ENCODE measurements around the gene TSEN2. TPM values are rescaled to one million over a fixed set of nuclear protein-coding genes. Genes with fewer than 3 reads are reported as not detected.
A peak's percentile ranks its signal among the peaks of the same experiment; 100 is the strongest.
"Not testable (repeated sequence)": the region's sequence is repeated elsewhere in the genome, so short reads cannot be mapped to it uniquely, and the experiment has no call there.

TSEN2 gene
- total RNA-seq: 11.1 TPM
- long read RNA-seq, partial matches to known transcripts: 2 of 11 reads
- long read RNA-seq, other reads (novel, unspliced or antisense): 9 of 11 reads

DNA sequence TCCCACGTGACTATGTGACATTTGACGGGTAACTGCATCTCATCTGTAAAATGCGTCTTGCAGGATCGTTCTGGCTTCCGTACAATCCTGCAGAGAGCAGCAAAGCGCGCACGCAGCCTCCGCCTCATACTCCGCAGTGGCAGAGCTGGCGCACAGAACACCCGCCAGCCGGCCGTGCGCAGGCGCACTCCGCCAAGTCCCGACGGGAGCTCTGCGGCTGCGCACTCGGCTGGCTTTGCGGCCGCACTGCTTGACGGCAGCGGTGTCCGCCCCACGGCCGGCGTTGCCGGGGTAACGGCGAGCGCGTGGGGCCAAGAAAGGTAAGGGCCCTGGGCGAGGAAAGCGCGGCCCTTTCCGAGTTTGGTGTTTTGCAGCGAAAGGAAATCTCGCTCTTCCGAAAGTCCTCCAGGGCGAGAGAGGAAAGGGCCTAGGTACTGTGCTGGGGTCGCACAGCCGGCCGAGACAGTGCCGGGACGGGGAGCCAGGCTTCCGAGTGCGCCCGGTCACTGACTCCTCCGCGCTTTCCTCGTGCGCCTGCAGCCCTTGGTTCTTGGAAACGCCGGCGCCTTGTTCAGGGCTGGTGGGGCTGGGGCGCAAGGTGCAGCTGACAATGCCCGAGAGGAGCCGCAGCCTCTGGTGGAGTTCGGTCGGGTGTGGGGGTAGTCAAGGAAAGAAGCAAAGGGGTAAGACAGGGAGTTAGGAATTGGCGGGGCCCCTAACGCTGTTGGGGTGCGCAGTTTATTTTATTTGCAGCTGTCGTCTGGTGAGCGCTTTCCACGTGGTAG lies at the start of gene TSEN2:
TSS of gene TSEN2 (plus strand) at position 283 of the 785 bp plus-strand sequence. CDS start 5,321 bp downstream, outside the sequence.
- peak; percentile 97 for DNase-seq (ENCODE audit: low spot score)
- intact Hi-C loops (cut with DNase I): loop anchor here (5.0 kb wide), 5 partner anchors 73 to 307 kb away; partner anchors contain the start of genes MKRN2, PPARG and RAF1

DNA sequence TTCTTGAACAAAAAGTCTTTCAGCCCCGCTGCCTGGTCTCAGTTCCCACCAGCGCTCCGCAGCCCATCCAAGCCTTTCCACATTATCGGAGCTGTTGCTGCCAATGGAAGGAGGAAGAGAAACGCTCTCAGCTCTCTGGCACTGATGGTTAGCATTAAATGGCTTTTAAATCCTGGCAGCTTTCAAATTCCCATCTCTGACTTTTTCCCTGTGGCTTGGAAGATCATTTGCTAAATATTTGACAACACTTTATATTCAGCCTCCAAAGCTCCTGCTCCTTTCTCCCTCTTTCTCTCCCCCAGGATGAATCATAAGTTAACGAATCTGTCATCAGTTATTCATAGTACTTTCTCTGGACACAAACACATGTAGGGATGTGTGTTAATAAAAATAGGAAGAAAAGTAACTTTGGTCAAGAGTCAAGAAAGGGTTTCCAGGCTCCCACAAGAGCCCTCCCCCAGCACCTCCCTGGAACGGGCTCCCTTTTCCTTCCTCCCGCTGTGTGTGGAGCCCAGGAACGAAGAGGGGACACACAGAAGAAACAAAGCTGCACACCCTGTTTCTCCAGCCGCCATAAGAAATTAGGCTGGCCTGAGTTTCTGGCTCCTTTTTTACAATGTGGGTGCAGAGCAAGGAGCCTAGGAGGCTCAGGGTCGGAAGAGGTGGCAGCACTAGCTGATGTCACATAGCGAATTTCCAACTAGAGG lies 47.6 kb upstream of the TSEN2 start:
- DNase-seq (ENCODE audit: low spot score): no peak
- intact Hi-C loops (cut with DNase I): no loop called here

DNA sequence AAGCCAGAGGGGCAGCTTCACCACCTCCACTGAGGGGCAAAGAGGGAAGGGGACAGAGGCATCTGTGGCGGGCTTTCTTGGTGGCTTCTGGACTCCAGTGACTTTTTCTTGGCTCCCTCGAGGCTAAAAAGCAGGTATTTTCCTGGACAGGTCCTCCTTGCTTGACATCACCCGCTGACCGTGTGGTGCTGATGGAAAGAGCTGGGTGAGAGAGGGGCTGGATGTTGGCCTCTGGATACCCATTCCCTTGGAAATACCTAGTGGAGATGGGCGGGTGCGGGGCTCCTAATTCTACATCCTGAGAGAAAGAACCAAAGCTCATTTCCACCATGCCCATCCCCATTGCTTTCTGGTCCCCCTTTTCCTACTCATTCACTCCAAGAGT lies 47.1 kb upstream of the TSEN2 start:
- no peak for DNase-seq (ENCODE audit: low spot score)
- intact Hi-C loops (cut with DNase I): no loop called here

DNA sequence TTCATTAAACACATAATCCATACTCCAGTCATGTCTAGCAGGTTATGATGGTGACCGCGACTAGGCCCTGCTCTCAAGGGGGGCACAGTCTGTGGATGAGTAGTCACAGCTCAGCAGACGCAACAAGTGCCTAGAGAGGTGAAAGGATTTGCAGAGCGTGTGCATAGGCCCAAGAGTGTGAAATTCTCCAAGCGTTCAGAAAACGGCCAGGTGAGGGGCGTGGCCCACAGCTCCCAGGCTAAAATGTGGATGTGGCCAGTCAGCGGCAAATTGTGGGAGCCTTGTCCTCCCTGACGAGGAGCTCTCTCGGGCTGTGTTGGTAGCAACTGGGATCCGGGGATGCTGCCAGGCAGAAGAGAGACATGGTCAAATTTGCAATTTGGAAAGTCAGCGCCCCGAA lies 46.4 kb upstream of the TSEN2 start:
- intact Hi-C loops (cut with DNase I): no loop called here
- DNase-seq (ENCODE audit: low spot score): no peak

DNA sequence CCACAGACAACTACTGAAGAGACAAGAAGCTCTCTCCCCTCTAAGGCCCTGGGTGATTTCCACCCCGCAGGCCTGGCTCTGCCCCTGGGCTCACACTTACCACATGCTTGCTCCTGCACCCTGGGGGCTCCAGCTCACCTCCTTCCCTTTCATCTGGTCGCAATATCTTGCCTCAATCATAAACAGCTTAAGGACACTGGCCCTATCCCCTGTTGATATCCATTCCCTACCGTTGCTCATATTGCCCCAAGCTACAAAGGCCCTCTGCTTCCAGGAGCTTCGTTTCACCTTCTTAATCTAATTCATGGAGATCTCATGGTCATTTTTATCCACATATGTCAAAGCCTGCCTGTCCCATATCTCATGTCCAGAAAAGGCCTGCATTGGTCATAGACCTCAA lies 46.0 kb upstream of the TSEN2 start:
- DNase-seq (ENCODE audit: low spot score): no peak
- intact Hi-C loops (cut with DNase I): no loop called here

DNA sequence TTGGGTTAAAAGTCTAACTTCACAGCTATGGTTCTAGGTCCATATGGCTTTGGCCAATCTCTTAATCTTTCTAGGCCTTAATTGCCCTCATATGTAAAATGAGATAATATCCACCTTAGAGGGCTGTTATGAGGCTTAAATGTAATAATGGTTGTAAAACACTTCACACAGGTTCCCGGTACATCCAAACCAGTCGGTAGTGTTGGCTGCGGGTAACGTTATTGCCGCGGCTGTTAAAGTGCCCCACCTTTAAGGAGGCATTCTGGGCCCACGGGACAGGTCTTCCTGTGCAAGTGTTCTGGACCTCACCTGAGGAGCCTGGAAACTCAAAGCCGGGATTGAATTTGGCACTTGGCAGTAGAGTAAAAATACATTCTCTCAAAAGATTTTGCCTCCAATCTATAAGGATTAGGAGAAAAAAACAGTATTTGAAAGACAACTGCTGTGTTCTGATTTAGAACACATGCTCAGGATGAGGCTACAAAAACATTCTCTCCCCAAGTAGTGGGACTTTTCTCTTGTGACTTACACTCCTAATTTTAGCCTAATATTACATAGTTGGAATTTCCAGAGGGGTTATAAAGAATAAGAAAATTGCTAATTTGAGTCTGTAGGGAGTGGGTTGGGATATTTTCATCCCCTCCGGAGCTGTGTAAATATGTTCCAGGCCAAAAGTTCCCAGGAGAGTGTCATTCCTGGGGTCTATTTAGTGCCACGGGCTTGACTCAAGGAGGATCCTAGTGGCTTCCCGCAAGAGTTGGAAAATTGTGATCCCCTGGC lies 44.9 kb upstream of the TSEN2 start:
- intact Hi-C loops (cut with DNase I): no loop called here
- DNase-seq (ENCODE audit: low spot score): no peak

DNA sequence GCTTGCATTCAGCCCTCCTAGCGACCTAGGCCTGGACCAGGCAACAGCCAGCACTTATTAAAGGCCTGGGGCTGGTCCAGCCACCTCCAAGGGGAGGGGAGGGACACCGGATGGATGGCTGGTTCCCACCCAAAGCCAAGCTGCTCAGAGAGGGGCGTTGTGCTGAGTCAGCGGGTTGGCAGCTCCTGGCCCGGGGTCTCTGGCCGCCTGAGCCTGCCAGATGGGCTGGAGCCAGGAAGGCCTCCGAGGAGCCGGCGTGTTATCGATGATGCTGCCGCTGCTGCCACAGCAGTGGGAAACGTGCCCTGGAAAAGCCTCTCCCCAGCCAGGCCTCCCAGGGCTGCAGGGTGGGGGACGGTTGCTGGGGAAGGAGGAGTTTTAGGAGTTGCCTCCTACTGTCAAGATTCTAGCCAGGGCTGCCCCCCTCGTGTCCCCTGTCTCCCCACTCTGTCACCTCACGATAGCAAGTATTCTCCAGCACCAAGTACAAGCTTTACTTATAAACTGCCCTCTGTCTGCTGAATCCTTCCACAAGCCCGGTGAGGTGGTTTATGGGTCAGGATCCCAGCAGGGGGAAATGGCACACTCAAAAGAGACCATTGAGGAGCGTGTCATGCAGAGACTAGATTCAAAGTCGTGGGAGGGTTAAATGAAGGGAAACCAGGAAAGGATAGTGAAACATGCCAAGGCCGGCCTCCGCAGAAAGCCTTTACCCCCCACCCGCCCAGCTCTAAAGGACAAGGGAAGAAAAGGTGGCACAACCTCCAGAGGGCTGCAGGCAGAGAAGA lies 43.2 kb upstream of the TSEN2 start:
- intact Hi-C loops (cut with DNase I): no loop called here

DNA sequence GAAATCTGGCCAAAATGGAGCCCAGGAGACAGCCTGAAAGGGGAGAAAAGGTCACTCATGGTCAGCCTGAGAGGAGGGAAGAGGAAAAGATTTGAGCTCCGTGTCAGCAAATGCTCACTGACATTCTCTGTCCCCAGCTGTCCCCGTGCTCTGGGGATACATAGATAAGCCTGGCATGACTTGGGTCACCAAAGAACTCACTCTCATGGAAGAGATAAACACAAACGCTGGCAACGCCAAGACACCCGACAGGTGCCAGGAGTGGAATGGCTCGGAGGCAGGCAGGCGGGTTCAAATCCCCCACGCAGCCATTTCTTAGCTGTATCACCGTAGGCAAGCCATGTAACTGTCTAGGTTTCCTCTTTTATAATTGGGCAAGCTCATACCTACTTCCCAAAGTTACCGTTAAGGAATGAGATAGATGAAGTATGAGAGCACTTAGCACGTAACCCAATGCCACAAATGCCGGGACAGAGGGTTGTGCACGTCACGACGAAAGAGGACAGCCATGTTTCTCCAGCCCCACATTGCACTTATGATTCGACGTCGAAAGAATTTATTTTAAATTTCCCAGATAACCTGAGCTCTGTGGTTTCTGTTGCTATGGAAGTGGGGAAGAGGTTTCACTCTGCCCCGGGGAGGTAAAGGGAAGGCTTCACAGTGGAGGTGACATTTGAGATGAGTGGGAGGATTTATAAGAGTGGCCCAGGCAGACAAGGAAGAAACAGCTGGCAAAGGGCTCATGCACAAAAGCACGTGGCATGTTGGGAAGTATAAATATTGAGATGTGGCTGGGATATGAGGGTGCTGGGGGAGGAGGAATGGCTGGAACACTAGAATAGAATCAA lies 41.4 kb upstream of the TSEN2 start:
- DNase-seq (ENCODE audit: low spot score): no peak
- intact Hi-C loops (cut with DNase I): no loop called here

More for the DNA sequence above, 43.2 kb upstream of the TSEN2 start:
- DNase-seq (ENCODE audit: low spot score): no peak

DNA sequence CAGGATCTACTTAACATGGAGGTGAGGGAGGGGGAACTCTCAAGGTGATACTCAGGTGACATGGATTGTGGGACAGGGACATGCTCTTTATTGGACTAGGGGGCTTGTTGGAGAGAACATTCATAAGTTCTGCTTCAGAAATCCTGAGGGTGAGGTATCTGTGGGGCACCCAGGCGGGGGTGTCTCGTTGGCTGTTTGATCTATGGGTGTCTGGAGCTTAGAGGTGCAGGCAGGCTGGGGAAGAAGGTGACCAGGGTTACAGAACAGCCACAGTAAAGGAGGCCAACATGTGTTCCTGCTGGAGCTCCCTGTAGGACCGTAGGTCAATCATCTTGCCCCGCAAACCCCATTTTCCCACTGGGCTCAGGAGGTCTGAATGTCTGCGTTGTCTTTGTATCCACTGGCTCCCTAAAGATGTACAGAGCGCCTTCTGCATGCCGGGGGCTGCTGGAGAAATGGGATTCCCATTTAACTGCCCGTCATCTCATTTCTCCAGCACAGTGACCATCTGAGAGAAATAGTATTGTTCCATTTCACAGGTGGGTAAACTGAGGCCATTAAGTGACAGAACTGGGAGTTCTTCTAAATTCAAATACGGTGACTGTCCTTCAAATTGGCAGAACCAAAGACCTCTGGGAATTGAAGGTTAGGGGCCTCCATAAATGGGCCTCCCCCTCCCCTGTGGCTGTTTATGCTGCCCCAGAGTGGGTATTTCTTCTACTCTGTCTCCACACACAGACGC lies 40.3 kb upstream of the TSEN2 start:
- intact Hi-C loops (cut with DNase I): no loop called here
- DNase-seq (ENCODE audit: low spot score): no peak

DNA sequence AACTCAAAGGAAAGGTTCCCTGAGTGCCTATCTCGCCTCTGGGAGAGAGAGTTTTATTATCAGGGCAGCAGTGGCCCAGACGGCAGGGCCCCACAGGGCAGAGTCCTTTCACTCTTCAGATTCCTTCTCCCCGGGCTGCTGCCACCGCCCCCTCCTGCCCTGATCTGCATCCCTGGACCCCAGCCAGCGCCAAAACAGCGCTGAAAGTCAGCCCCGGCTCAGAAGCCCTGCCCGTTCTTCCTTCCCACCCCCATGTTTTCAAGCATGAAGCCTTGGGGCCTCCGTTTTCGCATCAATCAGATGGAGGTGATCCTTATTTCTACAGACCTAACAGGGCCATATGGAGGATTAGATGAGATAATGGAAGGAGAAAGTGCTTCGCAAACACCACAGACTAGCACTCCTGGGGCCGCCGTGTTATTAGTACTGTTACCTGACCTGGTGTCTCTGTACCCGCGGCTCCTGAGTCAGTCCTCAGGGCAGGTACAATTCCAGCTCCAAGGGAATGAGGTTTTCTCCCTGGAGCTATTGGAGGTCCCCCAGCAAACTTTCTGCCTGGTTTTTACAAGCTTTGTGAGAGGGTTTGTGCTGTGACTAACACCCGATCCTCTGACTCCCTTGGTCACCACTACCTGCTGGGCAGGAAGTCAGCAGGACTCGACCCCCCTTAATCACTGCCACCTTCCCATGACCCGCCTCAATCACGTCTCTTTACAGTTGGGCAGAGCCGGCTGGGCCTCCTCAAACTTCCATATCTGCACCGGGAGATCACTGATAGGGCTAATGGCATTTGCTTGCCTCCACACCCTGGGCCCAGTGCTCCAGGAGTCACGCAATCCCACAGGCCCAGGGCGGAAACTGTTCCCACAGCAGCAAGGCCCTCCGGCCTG lies 39.5 kb upstream of the TSEN2 start:
- no peak for DNase-seq (ENCODE audit: low spot score)
- intact Hi-C loops (cut with DNase I): no loop called here

DNA sequence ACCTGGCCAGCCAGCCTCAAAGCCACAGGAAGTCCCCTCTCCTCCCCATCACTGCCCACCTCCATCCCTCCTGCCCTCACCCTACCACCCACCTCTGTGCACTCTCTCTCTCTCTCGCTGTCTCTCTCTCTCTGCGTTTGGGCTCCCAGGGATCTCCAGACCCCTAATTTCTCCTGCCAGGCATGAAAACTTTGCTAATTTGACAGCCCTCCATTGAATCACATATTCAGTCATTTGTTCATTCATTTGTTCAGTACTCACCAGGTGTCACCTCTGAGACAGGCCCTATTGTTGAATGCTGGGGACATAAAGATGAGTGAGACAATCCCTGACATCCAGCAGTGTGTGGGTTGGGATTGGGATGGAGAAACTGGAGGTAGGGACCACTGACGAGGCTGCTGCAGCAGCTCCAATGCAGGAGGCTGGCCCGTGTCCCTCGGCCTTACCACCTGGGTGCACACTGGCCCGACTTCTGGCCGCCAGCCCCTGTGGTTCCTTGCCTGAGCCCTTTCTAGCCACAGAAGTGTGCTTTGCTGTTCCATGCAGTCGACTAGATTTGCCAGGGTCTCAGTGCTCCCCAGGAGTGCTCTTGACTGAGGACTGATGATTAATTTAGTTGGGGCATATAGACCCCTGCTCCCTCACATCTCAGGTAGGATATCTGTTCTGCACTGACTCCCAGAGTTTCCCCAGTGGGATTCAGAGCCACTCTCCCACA lies 38.6 kb upstream of the TSEN2 start:
- intact Hi-C loops (cut with DNase I): no loop called here
- DNase-seq (ENCODE audit: low spot score): no peak

DNA sequence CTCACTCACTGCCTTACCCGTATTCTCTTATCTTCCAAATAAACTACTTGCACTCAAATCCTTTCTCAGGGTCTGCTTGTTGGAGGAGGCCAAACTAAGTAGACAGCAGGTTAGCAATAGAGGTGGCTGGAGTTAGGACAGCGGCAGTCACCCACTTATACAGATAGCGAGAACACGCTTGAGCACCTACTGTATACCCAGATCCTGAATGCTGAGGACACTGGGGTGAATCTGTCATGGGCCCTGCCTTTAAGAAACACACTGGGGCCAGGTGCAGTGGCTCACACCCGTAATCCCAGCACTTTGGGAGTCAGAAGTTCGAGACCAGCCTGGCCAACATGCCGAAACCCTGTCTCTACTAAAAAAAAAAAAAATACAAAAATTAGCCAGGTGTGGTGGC lies 38.0 kb upstream of the TSEN2 start:
- intact Hi-C loops (cut with DNase I): no loop called here
- no peak for DNase-seq (ENCODE audit: low spot score)

DNA sequence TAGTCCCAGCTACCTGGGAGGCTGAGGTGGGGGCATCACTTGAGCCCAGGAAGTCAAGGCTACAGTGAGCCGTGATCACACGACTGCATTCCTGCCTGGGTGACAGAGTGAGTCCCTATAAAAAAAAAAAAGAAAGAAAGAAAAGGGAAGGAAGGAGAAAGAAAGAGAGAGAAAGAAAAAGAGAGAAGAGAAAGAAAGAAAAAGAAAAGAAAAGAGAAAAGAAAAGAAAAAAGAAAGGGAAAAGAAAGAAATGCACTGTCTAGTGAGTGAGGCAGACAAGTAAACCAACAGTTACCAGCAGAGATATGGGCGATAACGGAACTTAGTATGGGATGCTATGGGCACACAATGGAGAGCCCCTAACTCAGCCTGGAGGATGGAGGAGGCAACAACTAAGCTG lies 37.2 kb upstream of the TSEN2 start:
- no peak for DNase-seq (ENCODE audit: low spot score)
- intact Hi-C loops (cut with DNase I): no loop called here

DNA sequence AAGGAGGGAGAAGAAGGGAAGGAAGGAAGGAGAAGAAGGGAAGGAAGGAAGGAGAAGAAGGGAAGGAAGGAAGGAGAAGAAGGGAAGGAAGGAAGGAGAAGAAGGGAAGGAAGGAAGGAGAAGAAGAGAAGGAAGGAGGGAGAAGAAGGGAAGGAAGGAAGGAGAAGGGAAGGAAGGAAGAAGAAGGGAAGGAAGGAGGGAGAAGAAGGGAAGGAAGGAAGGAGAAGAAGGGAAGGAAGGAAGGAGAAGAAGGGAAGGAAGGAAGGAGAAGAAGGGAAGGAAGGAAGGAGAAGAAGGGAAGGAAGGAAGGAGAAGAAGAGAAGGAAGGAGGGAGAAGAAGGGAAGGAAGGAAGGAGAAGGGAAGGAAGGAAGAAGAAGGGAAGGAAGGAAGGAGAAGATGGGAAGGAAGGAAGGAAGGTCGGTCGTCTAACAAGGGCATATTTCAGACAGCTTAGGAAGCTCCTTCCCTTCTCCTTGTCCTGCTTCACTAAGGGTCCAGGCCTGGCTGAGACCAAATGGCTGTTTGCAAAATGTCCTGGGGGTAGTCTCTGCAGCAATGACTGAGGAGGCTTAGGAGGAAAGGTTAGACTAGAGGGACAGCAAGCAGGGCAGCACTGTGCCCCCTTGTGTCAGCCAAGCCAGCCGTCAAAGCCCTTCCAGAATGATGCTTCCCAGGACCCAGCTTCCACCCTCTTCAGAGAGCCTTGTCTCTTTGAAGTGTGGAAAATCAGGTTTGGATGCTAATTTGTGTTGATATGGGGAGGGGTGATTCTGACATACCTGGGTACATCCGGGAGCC lies 35.7 kb upstream of the TSEN2 start:
- DNase-seq (ENCODE audit: low spot score); intact Hi-C loops (cut with DNase I): not testable (repeated sequence)

DNA sequence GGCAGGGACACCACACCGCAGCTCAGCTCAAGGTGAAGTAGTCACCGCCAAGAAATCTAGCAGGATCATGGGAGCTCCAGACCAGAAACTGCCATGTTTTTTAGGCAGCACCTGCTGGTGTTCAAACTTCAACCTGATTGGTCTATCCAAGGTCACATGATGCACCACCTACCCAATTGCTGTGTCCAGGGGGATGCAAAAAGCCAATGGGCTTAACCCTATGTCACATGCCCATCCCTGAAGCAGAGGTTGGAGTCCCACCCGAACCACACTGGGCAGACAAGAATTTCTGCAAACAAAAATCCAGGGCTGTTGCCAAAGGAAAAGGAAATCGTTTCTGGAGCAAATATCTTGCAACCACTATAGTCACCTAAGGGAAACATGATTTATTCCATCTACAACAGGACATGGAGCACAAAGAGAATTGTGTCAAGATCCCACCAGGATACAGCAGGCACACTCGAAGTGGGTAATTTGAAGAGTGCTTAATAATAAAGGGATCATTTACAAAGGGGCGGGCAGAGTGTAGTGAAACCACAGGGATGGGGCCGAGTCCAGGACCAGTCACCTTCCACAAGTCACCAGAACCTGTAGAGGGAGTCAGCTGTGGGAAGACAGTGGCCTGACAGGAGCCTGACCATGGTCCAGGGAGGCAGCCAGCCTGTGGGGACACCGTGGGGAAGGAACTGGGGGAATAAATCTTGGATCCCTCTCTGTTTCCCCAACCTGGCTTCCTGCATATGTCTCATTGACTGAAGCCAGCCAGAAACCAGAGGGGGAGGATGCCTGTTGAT lies 34.2 kb upstream of the TSEN2 start:
- no peak for DNase-seq (ENCODE audit: low spot score)
- intact Hi-C loops (cut with DNase I): no loop called here

Measured in cardiac septum (tissue), 1 donor.